Activated T-cell treated with anti-CD3 and anti-CD28 coated beads, Interleukin-2, amount 50 U/mL, for 1 hour (primary cell): ENCODE measurements around the gene TIAM1.
A peak's percentile ranks its signal among the peaks of the same experiment; 100 is the strongest.

Experiments
- DNase-seq: peaks from one replicate; pipeline ENCODE4 v3.0.0-alpha.2; 2020

TIAM1 gene

GRCh38 chr21:31162079-31162699 lies 181.9 kb downstream of the TIAM1 start:
- DNase-seq, result no peak

GRCh38 chr21:31161157-31161556 lies 182.9 kb downstream of the TIAM1 start:
- no peak for DNase-seq

- no peak for DNase-seq
Measured at GRCh38 chr21:31159808-31160207, 184.3 kb downstream of the TIAM1 start.

GRCh38 chr21:31158789-31159581 lies 185.1 kb downstream of the TIAM1 start:
- no peak for DNase-seq

GRCh38 chr21:31157756-31158155 lies 186.3 kb downstream of the TIAM1 start:
- DNase-seq, result no peak

- no peak for DNase-seq
Measured at GRCh38 chr21:31156662-31157061, 187.4 kb downstream of the TIAM1 start.

- no peak for DNase-seq
Measured at GRCh38 chr21:31156169-31156568, 187.9 kb downstream of the TIAM1 start.

GRCh38 chr21:31151156-31152045 lies 192.7 kb downstream of the TIAM1 start:
- no peak for DNase-seq

GRCh38 chr21:31145274-31145673 lies 198.8 kb downstream of the TIAM1 start:
- no peak for DNase-seq

GRCh38 chr21:31143036-31143435 lies 201.0 kb downstream of the TIAM1 start:
- no peak for DNase-seq

GRCh38 chr21:31142600-31142999 lies 201.5 kb downstream of the TIAM1 start:
- peak; percentile 48 for DNase-seq

GRCh38 chr21:31141389-31142000 lies 202.6 kb downstream of the TIAM1 start:
- DNase-seq, result no peak

GRCh38 chr21:31140676-31141075 lies 203.4 kb downstream of the TIAM1 start:
- no peak for DNase-seq

- DNase-seq, result no peak
Measured at GRCh38 chr21:31140025-31140424, 204.0 kb downstream of the TIAM1 start.

GRCh38 chr21:31137960-31138359 lies 206.1 kb downstream of the TIAM1 start:
- no peak for DNase-seq

GRCh38 chr21:31136891-31137290 lies 207.2 kb downstream of the TIAM1 start:
- DNase-seq, result no peak

GRCh38 chr21:31135531-31136184 lies 208.4 kb downstream of the TIAM1 start:
- DNase-seq, result no peak

GRCh38 chr21:31133243-31133830 lies 210.7 kb downstream of the TIAM1 start:
- peak; percentile 28 for DNase-seq

GRCh38 chr21:31132574-31133242 lies 211.4 kb downstream of the TIAM1 start:
- DNase-seq, result peak; percentile 58

GRCh38 chr21:31130821-31131220 lies 213.2 kb downstream of the TIAM1 start:
- no peak for DNase-seq

GRCh38 chr21:31128234-31128633 lies 215.8 kb downstream of the TIAM1 start:
- no peak for DNase-seq

- no peak for DNase-seq
Measured at GRCh38 chr21:31124010-31124409, 220.1 kb downstream of the TIAM1 start.
